ENCODE measurements around the gene UGT1A5.

GRCh38 chr2:233773854-233774253 is 61.1 kb downstream of the UGT1A5 start:
- TF ChIP-seq CTCF (conservative IDR thresholded peaks at IDR 0.05; ENCODE audit: low read depth in 2 of 2) (no peak), EZH2 (IDR thresholded peaks at IDR 0.05; ENCODE audit: low read depth, unreplicated experiment) (no peak), REST (IDR thresholded peaks at IDR 0.05; ENCODE audit: unreplicated experiment) (no peak), CREB1 (CRISPR knock-in tag; IDR thresholded peaks at IDR 0.05; ENCODE audit: low read depth) (no peak), EZH2phosphoT487 (IDR thresholded peaks at IDR 0.05; ENCODE audit: unreplicated experiment) (no peak), JUNB (IDR thresholded peaks at IDR 0.05; ENCODE audit: unreplicated experiment) (no peak)

Measured in GM23338 (cell line).